NCI-H187 (cell line): ENCODE measurements around the gene REXO1.

Experiments used
- DNase-seq, 2 experiments: peaks; one replicate each; lab custom pipeline; 2025; lab: John Stamatoyannopoulos, UW

REXO1 gene

DNA sequence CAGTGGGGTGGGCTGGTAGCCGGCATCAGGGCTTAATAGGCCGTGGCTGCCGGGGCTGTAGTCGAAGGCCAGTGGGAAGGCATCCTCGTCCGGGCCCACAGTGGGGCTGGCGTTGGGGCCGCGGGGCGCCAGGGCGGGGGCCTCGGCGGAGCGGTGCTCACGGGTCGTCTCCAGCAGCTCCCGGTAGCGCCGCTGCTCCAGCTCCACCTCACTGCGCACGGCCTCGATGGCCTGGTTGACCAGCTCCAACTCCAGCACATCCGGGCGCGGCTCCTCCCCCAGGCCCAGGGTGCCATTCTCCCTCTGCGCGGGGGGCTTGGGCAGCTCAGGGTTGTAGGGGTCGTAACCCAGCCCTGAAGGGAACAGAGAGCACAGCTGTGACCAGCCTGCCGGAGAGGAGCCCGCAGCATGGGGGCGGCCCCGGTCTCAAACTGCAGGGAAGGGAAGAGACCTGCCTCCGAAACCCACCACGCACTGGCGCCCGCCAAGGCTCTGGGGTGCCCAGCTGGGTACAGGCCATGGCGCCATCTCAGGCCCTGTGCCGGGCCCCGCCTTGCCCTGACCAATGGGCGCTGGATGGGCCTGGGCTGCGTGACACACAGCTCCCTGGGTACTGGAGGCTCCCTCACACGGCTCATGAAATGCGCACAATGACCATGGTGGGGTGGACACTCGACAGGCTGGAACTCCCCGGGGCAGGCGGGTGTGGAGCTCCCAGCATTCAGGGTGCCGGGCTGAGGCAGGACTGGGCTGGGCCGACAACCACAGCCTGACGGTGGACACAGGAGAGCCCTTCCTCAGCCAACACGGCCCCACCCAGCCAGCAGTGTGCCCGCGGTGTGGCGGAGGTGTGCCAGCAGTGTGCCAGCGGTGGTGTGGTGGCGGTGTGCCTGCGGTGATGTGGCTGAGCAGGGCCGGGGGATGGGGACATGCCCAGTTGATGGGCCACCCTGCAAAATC is 19.7 kb downstream of the REXO1 start:
- DNase-seq = no peak

DNA sequence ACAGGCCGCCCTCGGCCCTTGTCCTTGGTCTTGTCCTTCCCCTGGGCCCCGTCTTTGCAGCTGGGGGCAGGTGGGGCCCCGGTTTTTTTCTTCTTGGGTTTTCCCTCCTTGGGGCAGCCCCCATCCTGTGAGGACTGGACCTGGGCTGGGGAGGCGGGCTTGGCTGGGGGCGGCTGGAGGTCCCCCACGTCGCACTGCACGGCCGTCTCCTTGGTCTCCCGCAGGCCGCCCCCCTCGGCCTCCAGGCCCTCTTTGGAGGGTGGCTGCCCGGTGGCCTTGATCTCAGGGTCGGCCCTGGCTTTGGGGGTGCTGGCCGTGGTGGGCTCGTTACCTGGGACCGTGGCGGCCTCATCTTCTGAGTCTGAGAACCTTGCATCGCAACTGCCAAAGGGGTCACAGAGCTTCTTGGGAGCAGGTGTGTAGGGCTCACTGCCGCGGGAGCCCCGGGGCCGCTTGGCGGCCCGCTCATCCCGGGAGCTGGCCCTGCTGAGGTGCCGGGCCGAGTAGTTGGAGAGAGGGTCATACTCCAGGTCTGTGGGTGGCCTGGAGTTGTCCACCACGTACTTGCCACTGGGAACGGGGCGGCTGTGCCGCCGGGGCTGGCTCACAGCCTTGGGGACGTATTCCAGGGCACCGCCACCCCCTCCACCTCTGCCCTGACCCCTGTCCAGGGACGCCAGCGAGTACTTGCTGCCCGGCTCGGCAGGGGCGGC is 20.6 kb downstream of the REXO1 start:
- no peak for DNase-seq

DNA sequence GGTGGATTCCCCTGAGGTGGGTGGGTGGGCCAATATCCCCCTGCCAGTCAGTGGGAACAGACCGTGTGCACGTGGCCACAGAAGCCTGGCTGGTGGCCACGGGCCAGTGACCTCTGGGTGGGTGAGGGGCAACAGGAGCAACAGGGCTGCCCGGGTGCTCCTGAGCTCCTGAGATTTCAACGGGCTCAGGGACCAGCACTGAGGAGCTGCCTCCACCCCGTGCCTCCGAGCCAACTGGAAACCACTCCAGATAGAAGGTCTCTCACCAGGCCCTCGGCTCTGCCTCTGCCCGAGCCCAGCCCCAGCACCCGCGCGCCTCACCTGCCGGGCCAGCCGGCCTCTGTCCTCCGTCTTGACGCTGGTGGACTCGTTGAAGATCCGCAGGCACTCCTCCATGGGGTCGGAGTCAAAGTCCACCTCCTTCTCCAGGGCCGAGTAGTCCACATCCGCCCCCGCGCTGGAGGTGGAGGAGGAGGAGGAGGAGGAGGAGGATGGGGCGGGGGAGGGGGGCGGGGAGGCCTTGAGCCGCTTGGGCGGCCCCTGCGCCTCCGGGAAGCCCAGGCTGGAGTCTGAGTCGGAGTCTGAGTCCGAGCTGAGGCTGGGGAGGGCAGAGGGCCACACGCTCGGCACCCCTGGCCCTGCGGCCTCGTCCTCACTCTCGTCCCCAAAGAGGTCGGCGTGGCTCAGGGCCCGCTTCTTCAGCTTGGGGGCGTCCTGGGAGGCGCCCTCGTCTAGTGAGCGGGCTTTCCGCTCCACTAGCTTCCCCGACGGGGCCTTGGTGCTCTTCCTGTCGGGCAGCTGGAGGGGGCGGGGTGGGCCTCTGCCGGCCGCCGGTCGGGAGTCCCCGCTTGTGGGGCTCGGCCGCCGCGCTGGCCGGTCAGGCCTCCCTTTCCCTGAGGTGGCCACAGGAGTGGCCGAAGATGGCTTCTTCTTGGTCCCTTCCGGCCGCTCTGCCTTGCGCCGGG is 21.4 kb downstream of the REXO1 start:
- no peak for DNase-seq

DNA sequence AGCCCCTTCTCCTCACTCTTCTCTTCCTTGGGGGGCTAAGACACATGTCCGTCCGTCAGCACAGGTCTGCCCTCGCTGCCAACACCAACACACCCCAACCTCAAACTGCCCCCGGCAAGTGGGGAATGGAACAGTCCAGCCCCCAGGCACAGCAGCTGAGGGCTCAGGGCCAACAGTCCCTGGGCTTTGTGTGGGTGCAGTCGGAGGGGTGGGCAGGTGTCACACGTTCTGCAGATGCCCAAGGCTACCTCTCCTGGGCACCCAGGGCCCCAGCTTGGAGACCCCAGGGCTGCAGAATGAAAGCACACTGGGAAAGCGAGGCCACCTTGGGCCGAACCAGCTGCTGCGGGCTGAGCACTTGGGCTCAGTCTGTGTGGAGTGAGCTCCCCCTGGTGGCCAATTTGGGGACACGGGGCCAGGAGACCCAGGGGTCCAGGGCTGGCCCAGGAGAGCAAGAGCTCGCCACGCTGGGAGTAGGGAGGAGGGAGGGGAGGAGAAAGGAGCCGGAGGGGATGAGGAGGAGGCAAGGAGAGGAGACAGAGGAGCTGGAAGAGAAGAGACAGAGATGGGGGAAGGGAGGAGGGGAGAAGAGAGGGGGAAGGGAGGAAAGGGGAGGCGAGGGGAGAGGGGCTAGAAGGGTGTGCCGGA is 22.2 kb downstream of the REXO1 start:
- DNase-seq = peak; percentile 27 to 62

DNA sequence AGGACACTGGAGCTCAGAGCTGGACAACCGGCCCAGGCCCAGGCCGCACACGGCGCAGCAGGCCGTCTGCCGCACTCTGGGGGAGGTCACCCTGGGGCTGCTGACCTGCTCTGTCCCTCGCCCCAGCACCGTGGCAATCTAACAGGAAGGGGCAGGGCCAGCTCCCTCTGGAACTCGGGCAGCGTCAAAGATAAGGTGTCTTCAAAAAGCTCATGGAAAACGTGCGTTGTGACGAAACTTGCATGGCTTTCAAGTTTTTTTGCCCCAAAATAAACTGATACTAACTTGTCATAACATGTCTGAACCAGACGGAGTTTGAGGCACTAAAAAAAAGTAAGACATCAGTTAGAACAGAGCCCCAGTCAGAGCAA is 24.0 kb downstream of the REXO1 start:
- DNase-seq = no peak

DNA sequence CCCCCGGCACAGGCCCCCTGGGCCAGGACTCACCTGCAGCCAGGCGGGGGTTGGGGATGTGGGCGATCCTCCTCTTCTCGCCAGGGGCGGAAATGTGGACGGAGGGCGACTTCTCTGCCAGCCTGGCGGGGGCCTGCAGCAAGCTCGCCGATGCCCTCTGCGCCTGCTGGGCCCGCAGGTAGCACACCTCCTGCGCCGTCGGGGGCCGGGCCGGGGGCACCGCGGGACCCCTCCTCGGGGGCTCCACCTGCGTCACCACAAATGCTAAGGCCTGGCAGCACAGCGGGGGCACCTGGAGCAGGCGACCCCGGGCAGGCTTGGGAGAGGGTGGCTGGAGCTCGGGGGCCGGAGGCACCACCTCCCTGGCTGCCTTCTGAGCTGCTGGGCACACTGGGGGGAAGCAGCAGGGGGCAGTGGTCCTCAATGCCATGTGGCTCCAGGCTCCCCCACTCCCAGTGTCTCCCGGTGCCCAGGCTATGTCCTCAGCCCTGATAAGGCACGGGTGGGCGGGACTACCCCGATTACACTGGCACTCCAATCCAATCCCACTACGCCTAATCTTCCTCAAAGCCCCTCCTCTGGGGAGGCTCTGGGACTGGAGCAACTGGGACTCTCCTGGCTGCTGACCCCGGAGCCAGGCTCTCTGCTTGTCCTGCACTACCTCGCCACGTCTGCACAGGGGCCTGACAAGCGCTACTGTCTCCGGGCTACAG is 24.6 kb downstream of the REXO1 start:
- no peak for DNase-seq

DNA sequence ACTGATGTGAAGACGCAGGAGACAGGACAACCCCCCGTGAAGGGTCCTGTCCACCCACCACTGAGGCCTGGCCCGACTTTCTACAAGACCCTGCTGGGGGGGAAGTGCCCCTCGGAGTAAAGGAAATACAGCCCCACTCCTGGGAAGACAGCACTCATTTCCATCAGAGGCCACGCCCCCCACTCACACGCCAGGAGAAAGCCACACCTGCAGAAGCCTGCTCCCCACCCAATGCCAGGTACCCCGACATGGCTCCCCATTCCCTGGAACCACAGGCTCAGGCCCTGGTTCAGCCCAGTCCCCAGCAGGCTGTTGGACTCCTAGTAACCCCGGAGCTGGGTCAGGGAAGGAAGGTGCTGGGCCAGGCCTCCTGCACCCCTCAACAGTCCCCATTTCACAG is 25.3 kb downstream of the REXO1 start:
- no peak for DNase-seq

DNA sequence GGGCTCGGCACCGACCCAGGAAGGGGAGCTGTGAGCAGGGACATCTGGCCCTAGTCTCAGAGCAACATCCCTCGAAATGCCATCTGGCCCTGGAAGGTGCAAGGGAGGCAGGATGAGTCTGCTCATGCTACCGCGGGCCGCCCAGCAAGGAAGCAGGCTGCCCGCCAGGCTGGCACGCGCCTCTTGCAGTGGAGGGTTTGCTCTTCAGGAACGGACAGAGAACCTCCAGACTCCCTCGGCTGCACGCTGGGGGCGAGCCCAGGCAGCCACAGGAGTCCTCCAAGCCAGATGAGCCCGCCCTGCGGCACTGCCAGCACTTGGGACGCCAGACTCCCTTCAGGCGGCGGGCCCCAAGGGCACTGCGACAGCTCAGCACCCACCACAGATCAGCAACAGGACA is 26.1 kb downstream of the REXO1 start:
- no peak for DNase-seq

DNA sequence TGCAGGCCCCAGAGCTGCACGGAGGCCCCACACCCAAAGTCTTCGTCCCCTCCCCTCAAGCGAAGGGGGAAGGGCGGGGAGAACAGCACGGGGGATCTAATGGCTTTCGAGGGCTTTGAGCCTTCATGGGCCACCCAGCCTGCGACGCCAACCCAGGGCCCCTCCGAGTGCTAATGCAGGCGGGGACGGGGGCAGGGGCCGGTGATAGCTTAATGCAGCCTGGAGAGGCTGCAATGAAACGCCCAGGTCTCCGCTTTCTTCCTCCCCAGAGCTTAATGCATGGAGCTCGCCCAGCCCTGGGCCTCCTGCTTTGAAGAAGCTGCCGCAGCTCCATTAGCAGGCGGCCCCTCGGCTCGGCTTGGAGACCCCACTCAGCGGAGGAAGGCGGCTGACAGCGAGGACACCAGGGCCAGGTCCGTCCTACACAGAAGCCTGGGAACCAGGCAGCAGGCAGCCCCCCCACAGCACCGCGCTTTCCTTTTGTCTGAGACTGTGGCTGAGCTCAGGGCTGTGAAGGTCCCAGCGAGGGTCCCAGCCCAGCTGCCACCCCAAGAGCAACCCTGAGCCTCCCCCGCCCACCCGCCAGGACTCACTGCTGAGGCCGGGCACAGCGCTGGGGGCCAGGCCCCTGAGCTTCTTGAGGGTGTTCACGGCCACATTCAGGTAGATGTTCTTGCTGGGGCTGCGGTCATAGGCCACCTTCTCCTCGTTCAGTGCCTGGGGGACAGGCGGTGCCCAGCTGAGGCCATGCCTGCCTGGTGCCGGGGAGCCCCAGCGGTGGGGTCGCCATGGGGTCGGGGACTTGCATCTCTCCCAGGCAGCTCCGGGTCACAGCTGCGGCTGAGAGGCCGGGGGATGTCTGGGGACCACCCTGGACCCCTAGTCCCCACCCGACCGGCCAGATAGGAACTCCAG is 28.7 kb downstream of the REXO1 start:
- no peak for DNase-seq

DNA sequence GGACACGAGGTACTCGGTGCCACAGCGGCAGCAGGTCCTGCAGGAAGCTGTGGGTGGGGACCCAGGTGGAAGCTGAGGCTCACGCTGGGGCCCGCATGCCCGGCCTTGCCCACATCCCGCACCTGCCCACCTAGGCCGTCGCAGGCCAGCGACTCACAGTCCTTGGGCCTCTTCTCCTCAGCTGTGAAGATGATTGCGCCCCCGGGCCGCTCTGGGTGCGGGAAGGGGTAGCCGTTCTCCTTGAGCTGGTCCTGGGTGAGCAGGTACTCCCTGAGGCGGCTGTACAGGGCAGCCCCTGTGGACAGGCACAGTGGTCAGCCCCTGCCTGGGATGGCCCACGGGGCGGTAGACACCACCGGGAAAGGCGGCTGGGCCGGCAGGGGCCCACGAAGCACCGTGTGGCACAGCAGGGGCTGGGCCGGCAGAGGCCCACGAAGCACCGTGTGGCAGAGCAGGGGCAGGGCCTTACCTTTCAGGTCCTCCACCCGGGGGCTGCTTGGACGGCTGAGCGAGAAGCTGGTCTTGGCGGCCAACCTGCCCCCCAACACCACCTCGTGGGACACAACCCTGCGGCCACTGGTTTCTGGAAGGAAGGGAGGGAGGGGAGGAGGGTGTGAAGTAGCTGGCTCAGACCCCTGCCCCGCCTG is 29.6 kb downstream of the REXO1 start:
- no peak for DNase-seq

DNA sequence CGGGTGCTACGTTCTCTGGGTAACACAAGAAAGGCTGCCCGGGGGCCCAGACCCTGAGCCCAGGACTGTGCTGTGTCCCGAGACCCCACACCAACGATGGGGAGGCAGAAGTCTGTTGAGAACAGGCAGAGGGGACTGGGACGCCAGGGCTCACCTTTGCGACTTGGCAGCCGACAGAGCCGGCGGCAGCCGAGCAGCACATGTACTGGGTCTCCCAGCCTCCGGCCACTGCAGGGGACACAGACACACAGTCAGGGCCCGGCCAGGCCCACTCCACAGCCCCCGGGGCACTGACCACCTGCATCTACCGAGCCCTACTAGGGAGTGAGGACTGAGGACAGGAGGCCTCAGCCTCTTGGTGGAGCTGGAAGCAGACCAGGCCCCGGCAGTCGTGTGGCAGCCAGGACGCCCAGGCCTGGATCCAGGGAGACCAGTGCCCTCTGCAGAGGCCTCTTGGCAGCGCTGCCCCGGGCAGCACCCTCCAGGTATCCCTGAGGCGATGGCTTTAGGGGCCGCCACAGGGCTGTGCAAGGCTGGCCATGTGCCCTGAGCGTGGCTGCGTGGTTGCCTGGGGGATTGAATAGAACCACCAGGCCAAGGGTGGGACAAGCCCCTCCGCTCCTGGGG is 30.6 kb downstream of the REXO1 start:
- DNase-seq = no peak

DNA sequence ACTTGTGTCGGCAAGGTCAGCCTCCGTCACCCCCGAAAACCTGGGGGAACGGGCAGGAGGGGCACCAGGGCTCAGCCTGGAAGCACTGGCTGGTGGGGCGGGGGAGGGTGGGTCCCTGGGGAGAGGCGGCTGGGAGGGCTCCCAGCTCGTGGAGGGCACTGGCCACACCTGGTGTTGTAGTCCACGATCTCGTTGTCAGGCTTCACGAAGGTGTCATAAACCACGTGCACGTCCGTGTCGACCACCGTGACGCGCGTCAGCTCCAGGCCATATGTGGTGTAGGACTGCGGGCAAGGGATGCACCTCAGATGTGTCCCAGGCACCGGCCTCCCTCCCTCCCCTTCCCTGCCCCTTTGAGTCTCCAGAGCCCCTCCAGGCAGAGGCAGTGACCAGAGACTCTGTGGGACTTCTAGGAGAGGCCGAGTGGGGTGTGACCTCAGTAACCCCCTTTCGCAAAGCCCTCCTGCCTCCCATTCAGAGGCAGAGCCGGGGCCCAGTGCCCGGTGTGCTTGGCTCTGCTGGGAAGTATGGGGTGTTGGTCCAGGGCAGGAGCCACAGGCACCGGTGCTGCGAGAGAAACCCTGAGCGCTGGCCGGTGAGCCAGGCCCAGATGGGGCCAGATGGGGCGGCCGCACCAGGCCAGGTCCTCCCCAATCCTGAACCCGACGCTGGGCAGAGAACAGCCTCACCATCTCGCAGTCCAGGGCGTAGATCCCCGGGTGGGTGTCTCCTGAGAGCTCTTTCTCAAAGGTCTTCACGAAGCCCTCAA is 31.6 kb downstream of the REXO1 start:
- no peak for DNase-seq

DNA sequence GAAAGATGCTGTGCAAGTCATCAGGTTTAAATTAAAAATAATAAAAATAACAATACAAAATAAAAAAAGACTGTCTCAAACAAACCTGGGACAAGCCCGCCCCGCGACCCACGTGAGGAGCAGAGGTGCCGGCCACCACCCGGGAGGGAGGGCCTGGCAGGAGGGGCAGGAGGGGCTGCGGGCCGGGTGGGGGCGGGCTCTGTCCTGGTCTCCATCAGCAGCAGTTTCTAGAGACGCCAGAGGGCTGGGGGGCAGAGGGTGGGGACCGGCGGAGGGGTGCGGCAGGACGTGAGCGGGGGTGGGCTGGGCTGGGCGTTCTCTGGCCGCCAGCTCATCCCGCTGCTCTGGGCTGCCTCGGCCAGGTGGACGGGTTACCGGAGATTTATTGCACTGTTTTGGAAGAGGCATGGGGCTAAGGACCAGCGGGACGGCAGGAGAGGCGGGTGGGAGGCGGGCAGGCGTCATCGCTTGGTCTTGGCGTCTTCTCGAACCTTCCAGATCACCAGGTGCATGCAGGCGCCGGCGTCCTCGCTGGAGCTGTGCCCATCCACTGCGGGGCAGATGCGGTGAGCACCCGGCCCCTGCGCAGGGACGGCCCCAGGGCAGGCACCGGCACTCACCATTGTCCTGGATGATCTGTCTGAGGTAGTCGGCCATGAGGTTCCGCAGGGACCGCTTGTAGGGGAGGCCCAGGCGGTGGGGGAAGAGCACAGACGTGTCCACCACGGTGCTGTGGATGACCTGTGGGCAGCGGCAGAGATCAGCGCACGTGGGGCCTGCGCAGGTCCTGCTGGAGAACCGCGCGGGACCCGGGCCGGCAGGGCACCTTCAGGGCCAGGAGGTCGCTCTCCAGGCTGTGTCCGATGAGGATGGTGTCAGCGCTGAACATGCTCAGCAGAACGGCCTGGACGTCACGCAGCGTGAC is 32.4 kb downstream of the REXO1 start:
- DNase-seq = no peak

DNA sequence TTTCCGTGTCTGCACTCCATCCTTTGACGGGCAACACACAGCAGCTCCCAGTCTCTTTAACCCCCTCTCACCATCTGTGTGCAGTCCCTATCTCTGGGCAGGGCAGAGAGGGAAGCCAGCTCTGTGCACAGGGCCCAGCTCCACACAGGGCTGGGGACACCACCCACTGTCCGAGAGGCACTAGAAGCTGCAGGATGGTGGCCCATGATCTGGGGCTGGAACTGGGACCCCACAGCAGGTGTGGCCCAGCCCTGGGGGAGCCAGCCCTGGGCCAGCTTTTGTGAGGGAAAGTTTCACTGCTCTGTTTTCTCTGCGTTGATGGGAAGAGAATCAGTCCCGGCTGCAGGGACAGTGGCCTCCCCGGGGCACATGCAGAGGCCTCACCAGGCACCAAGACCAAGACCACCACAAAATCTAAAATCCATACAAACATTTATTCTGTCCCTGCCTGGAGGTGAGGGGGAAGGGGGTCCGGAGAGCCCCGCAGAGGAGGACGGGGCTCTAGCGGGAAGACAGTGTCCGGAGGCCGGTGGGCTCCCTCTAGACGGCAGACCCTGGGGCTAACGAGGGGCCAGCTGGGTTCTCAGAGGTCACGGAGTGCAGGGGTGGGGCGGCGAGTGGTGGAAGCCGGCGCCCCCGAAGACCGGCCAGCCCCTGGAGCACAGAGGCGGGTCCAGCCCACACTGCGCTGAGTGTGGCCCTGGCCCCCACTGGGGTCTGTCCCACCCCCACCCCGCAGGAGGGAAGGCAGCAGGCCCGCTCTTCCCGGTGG is 33.3 kb downstream of the REXO1 start:
- DNase-seq = no peak

DNA sequence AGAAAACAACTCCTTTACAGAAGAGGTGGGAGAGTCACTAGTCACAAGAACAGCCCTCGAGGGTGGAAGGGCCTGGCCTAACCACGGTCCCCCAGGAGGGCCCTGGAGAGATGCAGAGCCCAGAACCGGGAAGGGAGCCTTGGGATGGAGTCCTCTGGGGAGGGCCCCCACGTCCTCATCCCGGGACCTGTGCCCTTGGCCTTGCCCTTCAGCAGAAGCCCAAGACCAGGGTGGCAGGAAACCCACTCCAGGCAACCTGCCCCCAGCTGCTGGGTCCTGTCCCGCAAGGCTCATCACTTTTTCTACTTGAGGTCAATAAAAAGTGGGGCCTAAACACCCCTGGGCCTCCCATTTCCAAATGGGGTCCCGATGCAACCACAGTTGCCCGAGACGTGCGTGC is 33.9 kb downstream of the REXO1 start:
- DNase-seq = no peak
